HG03025 (cell line): ENCODE measurements around the gene MTX3.

ENCODE experiments used
- ATAC-seq: cut with Tn5 transposase; IDR thresholded peaks from one replicate; pipeline ENCODE4 v1.9.1; 2021; ENCODE audit warnings: mild to moderate bottlenecking, moderate library complexity; ENCODE audit not compliant: unreplicated experiment, low FRiP score

MTX3 gene, protein sequence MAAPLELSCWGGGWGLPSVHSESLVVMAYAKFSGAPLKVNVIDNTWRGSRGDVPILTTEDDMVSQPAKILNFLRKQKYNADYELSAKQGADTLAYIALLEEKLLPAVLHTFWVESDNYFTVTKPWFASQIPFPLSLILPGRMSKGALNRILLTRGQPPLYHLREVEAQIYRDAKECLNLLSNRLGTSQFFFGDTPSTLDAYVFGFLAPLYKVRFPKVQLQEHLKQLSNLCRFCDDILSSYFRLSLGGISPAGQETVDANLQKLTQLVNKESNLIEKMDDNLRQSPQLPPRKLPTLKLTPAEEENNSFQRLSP

DNA sequence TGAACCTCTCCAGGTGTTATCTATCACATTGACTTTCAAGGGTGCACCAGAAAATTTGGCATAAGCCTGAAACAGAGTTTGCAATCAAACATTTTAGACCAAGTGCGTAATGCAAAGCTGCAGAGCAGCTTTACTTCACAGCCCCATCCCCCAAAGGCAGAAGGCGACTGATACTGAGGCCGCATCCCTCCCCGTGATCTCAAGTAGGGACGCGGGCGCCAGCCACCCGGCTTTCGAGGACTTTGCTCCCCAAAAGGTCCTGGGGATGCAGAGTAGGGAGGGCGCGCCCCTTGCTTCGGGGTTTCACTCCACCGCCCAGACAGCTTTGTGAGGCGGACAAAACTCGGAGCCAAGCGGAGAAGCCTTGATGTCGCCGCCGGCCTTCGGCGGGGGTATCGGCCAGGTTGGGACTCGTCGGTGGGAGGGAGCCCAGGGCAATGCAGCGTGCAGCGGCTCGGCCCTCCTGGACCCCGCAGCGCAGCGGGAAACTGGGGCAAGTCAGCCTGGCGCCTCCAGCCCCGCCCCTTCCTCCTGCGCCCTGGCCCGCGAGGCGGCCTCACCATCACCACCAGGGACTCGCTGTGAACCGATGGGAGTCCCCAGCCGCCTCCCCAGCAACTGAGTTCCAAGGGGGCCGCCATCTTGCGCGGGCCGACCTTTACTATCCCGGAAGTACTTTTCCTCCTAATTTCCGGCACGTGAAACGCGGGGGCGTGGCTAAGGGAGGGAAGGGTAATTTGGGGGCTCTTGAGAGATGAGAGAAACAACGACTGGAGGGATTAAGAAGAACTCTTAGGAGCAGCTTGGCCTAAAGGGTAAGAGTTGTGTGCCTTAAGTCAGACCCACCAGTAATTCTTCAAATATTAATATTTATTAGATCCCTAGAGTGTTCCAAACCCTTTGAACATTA is at the start of gene MTX3:
MTX3 (minus strand) TSS at position 665 of the 910 bp plus-strand sequence; CDS start at position 641, 24 bp downstream.
- peak; percentile 86 for ATAC-seq

DNA sequence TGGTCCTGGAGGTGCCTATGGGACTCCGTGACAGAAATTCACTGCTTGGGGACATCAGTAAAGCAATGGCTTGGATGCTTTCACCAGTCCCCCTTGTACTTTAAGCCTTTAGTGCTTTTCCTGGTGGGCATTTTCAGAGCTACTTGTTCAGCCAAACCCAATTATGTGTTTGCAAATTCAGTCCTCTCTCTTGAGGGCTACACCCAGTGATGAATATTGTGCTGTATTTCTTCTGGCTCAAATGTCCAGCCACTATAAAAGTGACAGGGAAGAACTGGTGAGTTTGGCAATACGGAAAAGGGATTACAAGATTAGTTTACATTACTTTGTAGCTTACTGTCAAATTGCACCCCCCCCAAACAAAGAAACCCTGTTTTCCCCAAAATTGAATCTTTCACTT is 48.6 kb upstream of the MTX3 start:
- no peak for ATAC-seq

DNA sequence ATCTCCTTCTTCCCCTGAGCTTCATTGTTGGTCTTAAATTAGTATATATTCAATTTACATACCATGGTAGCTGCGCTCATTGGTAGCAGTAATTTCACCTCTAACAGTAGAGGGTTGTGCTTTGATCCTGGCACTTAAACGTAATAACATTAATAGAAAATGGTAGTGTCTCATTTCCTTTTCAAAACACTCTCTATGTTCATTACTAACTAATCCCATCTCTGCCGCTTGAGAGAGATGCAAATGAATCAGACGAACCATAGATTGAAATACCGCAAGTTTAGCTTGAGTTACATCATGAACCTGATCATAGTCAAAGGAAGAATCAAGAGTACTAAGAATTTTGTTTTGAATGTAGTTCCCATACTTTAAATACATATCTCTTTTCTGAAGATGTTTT is 46.3 kb upstream of the MTX3 start:
- no peak for ATAC-seq

DNA sequence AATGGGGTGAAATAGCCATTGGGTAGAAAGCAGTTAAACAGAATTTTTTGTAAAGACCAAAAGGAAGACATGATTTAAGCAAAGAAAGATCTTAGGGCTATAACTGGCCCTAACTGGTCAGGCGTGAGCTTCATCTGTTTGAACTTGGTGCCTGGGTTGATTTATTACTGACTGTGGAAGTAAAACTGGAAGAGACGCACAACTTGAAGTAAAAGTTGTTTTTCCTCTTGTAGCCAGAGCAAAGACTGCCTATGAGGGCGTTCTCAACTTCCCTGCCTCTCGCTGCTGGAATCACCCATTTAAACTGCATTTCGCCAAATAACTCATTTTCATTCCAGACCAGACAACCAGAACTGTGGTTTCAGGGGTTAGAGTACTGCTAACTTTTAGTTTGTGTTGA is 45.6 kb upstream of the MTX3 start:
- no peak for ATAC-seq

GRCh38 chr5:80035839-80036238 is 44.8 kb upstream of the MTX3 start:
- no peak for ATAC-seq

DNA sequence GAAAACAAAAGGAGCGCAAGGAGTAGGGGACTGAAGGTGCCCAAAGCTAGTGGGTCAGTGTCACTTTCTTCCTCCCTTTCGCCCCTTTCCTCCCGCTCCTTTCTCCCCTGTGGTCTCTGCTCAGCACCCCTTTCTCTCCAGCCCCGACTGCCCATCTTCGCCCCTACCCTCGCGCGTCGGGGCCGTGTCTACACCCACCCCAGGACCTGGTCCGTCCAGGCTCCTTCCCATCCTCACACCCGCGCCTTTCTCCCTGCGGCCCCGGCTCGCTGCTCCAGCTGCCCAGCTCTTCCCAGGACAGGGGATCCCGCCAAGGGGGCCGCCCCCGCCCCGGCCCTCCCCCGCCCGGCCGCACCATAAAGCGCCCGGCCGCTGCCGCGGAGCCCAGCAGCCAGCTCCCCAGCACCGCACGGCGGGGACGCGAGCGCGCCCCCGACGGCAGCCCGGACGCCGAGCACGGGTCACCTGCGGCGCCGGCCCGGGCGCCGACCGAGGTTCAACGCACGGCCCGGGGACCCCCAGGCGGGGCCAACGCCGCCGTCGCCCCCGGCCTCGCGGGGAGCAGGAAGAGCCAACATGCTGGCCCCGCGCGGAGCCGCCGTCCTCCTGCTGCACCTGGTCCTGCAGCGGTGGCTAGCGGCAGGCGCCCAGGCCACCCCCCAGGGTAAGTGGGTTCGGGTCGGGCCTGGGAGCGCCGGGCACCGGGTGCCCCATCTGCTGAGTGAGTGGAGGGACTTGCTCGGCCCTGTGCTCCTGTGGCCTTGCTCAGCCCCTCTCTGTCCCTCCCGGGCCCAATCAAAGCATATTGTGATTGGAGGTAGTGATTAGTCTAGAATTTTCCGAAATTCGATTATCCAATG is 44.1 kb upstream of the MTX3 start, which contains the start of gene THBS4:
THBS4 (plus strand) TSS at position 387 of the 860 bp plus-strand sequence; CDS start at position 577, 190 bp downstream.
- no peak for ATAC-seq

GRCh38 chr5:80034559-80034958 is 43.5 kb upstream of the MTX3 start:
- no peak for ATAC-seq

DNA sequence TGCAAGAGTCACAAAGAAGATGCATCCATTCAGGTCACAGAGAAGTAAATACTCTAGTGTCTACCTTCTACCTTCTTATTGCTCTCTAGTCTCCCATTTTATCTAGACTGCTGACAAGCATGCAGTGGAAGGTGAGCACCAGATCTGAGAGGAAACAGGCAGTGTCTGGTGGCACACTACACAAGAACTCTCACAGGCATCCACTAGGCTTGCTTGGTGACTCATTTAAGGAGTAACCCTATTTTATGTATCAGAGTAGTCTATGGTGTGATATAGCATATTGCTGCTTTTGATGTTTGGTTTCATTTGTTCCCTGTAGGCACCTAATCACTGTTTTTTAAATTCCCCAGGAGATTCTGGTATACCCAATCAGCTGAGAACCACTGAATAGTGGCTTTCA is 42.5 kb upstream of the MTX3 start:
- no peak for ATAC-seq

DNA sequence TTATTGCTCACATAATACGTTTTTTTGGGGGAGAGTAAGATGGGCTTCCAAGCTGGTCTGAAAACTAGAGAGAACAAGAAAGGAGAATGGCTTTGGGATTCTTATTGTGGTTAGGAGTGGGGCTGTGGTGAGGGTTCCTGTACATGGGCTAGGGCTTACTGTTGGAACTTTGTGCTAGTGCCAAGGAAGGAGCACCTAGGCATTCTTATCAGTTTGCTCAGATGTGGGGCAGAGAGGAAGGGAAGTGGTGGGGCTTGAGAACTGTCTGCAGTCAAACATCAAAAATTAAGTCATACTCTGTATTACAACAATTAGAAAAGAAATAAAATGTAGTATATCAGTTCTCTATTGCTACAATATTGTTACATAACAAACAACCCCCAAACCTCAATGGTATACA is 40.0 kb upstream of the MTX3 start:
- no peak for ATAC-seq

GRCh38 chr5:80026841-80027240 is 35.8 kb upstream of the MTX3 start:
- no peak for ATAC-seq

GRCh38 chr5:80025069-80025468 is 34.0 kb upstream of the MTX3 start:
- ATAC-seq, result no peak

GRCh38 chr5:80010754-80011392 is 19.8 kb upstream of the MTX3 start:
- no peak for ATAC-seq

DNA sequence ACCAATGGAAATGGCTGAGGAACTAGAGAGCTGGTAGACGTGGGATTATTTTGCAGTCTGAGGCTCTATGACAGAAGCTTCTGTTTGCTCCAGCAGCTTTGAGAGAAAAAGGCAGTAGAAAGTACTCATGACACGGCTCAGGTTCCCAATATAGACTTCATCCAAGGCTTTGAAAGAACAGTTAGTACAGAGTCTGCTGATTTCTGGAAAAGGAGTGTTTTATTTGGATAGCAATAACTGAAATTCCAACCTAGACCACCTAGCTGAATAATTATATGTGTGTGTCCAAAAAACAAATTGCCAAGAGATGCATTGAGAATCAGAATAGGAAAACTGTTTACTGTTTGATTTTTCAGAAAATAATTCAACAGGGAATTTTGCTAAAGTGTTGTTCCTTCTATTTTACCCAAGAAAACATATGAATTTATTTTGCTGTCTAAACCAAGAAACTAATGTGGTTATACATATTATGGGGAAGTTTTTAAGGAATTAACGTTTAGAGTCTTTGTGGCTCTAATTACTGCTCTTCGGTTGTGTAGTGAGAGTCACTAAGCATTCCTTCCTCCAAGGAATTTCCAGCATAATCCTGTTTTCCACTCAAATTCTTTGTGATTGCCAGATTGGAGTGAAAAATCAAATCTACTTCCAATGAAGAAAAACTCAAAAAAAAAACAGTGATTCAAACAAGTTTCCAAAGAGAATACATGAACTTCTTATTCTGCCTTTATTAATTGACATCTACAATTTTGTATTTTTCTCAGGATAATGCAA is 18.1 kb upstream of the MTX3 start:
- ATAC-seq, result no peak

GRCh38 chr5:80002677-80003076 is 11.6 kb upstream of the MTX3 start:
- ATAC-seq, result no peak

- ATAC-seq, result no peak
These were observed 8.7 kb upstream of the MTX3 start for GRCh38 chr5:79999722-80000121.

GRCh38 chr5:79992891-79993657 is 2.0 kb upstream of the MTX3 start:
- ATAC-seq, result no peak

GRCh38 chr5:79990205-79990597 is 861 bp downstream of the MTX3 start:
- peak; percentile 43 for ATAC-seq

DNA sequence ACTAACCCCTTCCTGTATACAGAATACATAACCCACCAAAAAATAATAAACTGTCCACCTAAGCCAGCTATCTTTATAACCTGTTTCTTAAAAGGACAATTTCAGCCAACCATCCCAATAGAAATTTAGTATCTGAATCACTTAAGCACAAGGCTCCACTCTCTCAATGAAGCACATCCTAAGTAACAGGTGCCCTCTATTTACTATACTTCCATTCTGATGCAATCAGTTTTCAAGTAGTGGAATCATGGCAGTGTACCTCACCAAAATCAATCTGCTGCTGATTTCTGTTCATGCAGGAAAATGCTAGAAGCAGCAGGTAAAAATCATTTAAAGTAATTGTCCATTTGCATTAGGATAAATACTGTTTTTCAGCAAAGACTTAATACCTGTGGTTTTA is 4.8 kb downstream of the MTX3 start:
- ATAC-seq, result no peak

DNA sequence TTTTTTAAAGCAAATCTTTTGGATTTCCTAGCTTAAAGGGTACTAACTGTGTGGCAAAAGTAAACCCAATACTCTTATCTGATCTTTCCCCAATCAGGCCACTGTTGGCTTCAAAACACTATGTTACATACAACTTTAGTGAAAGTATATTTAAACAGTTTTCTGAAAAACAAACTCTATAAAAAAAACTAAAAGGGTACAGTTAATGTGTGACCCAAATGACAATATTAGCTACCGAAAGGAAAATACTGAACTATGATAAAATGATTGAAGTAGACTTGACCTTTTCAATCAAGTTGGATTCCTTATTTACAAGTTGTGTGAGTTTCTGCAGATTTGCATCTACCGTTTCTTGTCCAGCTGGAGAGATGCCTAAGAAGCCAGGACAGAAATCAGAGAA is 5.8 kb downstream of the MTX3 start:
- ATAC-seq, result no peak
